Mammary epithelial cell (primary cell): ENCODE measurements around the gene TMTC2.

Experiments
- CTCF ChIP-seq, 2 donors: IDR thresholded peaks in 1 of 2; conservative IDR thresholded peaks in 1 of 2; 2 replicates each; pipeline ENCODE4 v1.5.1; 2011 to 2012; ENCODE audit warnings: inconsistent platforms in 2 of 2, low read length in 2 of 2, mild to moderate bottlenecking in 2 of 2, control low read depth in 1 of 2, low read depth in 1 of 2; ENCODE audit not compliant: insufficient read depth in 1 of 2; ENCODE audit errors: extremely low read depth in 1 of 2
- EZH2 ChIP-seq: IDR thresholded peaks from 2 replicates; pipeline ENCODE4 v1.6.1; 2012; ENCODE audit warnings: low read length, inconsistent platforms, borderline replicate concordance

GRCh38 chr12:82663893-82664292 is 22.8 kb upstream of the TMTC2 start:
- TF ChIP-seq CTCF (conservative IDR thresholded peaks at IDR 0.05 in 1 of 2, IDR thresholded peaks at IDR 0.05 in 1 of 2; ENCODE audit: extremely low read depth in 1 of 2, insufficient read depth in 1 of 2, low read depth in 1 of 2, low read length in 2 of 2) (no peak), EZH2 (no peak)
